Astrocyte of the cerebellum (primary cell): Measurements from ENCODE around the gene HTT.

ENCODE experiments used
- DNase-seq: peaks from one replicate; pipeline ENCODE4 v3.0.0-alpha.2; 2011; ENCODE audit warnings: low read depth
- H3K4me3 ChIP-seq: 2 replicates; pipeline ENCODE4 v1.5.1; 2011; ENCODE audit warnings: mild to moderate bottlenecking, low read depth, low read length, moderate library complexity
- CTCF ChIP-seq: IDR thresholded peaks from 2 replicates; pipeline ENCODE4 v1.5.1; 2012; ENCODE audit warnings: low read length, low read depth, moderate library complexity, mild to moderate bottlenecking; ENCODE audit errors: missing control alignments
- in situ Hi-C: cut with HindIII; loops from 2 replicates; pipeline ENCODE4 v1.10.0; 2017; ENCODE audit warnings: low sequenced_read_pairs

Gene HTT

DNA sequence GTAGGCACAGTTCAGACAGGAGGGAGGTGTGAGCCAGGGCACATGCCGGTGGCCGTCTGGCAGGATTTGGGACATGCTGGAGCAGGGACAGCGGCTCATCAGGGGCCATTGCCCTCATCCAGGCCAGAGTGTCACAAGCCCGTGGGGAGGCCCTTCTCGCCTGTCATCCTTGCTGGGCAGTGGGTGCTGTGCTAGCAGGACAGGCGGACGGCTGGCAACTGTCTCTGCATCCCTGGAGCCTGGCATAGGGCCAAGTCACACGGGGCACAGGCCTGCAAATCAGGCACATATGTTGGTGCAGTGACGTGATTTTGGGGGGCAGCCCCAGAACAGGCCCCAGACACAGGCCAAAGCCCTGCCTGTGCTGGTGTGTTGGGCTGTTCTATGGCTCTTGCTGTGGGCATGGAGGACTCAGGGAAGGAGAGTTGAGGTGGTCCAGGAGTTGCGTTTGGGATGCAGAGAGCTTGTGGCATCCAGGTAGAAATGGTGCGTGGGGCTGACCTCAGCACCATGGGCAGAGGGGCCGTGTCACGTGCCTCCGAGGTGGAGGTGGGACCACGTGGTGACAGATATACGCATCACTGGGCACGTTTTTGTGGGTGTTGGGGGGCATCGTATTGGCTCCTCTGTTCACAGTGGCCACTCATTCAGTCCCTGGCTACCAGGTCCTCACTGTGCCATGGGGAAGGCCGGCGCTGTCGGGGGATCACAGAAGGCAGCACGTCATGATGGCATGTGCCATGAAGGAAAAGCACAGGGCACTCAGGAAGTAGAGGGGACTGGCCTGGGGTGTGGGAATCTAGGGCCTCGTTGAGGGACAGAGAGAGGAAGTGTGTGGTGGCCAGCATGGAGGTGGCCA, 159.9 kb downstream of the HTT start:
- TF ChIP-seq CTCF: no peak
- DNase-seq: no peak
- in situ Hi-C loops: no loop called here

GRCh38 chr4:3235030-3235345, 160.5 kb downstream of the HTT start:
- no peak for TF ChIP-seq CTCF
- in situ Hi-C loops: no loop called here
- H3K4me3 ChIP-seq: no peak overlapping the region

More for the DNA sequence above, 159.9 kb downstream of the HTT start:
- no peak overlapping the region for H3K4me3 ChIP-seq

DNA sequence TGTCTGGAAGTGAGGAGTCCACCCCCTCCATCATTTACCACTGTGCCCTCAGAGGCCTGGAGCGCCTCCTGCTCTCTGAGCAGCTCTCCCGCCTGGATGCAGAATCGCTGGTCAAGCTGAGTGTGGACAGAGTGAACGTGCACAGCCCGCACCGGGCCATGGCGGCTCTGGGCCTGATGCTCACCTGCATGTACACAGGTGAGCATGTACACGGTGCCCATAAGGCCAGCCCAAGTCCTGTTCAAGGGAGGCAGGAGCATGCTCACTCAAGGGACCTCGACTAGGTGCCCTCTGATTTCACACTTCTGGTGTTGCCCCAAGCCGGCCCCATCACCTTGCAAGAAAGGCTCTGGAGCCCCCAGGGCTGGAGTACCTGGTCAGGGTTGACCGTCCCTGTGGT, 161.1 kb downstream of the HTT start:
- no peak overlapping the region for H3K4me3 ChIP-seq
- in situ Hi-C loops: no loop called here
- no peak for TF ChIP-seq CTCF
- DNase-seq: no peak

More at GRCh38 chr4:3235030-3235345, 160.5 kb downstream of the HTT start:
- DNase-seq: no peak

- TF ChIP-seq CTCF: no peak
- no peak for DNase-seq
- no peak overlapping the region for H3K4me3 ChIP-seq
- in situ Hi-C loops: no loop called here
These were observed 161.9 kb downstream of the HTT start for GRCh38 chr4:3236326-3236878.

- no peak overlapping the region for H3K4me3 ChIP-seq
- no peak for DNase-seq
- in situ Hi-C loops: no loop called here
- TF ChIP-seq CTCF: no peak
These were observed 162.8 kb downstream of the HTT start for GRCh38 chr4:3237266-3237665.

DNA sequence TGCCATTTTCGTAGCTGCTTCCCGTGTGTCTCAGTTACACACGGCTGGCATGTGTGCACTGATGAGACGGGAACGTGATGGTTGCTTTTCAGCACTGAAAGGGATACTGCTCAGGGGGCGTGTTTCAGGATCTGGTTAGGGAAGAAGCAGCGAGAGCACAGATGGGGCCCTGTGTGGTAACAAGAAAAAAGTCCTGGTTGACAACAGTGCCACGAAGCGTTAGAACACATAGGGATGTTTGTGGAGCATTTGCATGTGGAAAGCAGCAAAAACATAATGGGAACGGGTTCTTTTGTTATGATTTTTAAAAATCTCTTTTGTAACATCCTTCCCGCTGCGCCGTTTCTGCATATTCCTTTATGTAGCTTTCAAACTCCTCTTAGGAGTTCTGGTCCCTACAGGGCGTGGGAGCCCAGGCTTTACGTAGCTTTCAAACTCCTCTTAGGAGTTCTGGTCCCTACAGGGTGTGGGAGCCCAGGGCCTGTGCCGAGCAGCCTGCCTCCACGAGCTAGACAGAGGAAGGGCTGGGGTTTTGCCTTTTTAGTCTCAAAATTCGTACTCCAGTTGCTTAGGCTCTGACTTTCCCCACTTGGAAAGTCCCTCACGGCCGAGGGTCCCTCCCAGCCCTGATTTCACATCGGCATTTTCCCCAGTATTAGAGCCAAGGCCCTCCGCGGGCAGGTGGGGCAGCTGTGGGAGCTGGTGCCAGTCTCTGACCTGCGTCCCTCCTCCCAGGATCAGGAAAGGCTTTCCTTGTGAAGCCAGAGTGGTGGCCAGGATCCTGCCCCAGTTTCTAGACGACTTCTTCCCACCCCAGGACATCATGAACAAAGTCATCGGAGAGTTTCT, 163.5 kb downstream of the HTT start:
- TF ChIP-seq CTCF: no peak
- DNase-seq: no peak
- no peak overlapping the region for H3K4me3 ChIP-seq
- in situ Hi-C loops: no loop called here
